GM03348 (cell line): ENCODE data around the gene ARHGAP42.

Experiments used
- DNase-seq: peaks from one replicate; pipeline ENCODE4 v3.0.0; 2012; ENCODE audit warnings: low spot score

The ARHGAP42 gene

DNA sequence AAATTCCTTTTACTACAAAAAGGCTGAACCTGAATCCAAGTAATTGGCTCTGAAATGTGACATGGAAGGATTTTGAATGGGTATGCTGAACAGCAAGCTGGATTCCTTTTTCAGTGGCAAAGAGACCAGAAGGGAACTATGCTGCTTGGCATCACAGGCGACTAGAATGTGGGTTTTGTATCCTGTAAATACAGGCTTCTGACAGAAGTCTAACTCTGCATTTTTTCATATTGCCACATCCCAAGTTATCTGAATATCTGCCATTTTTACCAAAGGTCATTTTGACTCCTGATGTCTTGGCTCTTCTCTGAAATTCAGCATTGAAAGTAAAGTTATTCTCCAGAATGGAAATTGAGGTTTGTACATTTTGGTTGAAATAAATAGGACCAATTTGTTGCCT, 145.7 kb downstream of the ARHGAP42 start:
- no peak for DNase-seq

DNA sequence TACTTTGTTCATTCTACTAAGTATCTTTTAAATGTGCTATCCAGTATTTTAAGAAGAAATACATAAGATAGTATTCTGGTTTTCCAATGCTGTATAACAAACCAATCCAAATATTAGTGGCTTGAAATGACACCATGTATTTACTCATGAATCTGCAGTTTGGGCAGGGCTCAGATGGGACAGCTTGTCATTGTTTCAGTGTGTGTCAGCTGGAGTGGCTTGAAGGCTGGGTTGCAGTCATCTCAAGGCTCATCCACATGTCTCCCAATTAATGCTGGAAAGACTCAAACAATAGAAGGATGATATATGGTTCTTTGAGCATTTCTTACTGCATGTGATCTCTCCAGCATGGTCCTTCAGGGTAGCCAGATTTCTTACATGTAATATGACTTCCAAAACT, 146.2 kb downstream of the ARHGAP42 start:
- DNase-seq: no peak

DNA sequence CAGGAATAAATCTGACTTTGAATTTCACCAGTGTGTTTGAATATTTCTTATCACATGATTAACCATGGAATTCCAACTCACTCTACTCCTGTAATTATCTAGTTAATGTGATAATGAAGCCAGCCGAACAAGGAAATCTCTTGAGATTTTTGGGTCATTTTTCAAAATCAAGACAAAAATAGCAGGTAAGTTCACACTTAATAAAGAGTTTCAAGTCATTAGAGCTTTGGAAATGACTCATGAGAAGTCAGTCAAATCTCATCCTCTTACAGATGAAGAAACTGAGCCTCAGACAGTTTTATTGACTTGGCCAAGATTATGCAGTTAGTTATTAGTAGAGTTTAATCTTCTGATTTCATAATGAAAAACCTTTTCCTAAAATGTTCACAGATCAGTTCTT, 148.8 kb downstream of the ARHGAP42 start:
- no peak for DNase-seq

DNA sequence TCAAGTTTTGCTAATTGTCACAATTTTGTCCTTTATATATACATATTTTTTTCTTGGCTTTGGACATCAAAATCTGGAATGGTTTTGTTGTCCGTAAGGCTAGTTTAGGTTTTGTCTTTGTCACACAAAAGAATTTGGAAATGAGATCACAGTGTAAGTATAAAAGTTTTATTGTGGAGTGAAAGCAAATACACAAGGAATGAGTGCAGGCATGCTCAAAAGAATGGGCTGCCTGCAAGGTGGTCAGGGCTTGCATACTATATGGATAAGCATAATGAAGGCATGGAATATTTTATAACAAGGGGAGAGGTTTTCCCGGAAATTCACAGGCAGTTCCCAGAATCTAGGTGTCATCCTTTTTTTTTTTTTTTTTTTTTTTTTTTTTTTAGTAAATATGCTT, 150.2 kb downstream of the ARHGAP42 start:
- DNase-seq: no peak

DNA sequence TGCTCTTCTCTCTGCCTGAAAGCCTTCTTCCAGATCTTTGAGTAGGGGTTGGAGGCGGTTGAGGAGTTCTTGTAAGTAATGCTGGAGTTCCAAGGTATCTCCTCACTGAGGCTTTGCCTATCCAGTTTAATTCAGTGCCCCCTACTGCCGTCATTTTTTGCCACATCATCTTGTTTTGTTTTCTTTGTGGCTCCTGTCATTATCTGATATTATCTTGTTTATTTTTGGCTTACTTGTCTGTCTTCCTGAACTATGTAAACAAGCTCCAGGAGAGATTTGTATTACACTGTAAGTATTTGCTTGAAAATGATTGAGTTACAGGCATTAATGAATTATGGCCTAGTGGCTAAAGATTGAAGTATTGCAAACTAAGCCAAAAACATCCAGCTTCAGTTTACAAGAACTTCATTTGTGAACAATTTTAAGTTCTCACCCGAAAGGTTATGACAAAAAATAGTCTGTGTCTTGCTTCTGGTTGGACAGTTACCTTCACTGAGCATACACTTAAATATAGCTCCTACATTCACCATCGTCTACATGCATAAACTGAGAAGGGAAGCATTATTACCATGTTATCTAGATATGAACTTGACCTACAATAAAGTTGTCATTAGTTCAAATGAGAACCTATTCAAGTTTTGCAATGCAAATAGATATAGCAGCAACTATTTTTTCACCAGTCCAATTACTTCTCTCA, 154.8 kb downstream of the ARHGAP42 start:
- DNase-seq: no peak

DNA sequence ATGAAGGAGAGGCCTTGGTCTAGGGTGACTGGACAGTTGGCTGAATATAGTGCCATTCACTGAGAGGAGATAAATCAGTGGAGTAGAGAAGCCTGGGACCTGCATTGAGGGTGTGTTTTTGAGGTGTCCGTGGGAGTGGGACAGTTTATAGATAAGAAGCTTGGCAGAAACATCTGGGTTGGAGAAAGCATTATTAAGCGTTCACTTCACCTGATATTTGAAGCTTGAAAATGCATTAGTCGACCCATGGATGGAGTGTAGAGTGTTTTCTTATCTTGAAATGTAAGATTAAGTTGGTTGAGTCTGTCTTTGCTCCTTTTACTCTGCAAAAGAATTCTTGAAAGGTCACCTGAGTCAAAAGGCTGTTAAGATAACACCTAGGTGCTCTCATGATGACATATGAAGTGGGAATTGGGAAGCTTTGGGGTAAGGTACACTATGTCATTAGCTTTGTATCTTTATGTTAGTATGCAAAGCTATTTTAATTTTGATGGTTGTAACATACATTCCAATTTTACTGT, 160.7 kb downstream of the ARHGAP42 start:
- no peak for DNase-seq

DNA sequence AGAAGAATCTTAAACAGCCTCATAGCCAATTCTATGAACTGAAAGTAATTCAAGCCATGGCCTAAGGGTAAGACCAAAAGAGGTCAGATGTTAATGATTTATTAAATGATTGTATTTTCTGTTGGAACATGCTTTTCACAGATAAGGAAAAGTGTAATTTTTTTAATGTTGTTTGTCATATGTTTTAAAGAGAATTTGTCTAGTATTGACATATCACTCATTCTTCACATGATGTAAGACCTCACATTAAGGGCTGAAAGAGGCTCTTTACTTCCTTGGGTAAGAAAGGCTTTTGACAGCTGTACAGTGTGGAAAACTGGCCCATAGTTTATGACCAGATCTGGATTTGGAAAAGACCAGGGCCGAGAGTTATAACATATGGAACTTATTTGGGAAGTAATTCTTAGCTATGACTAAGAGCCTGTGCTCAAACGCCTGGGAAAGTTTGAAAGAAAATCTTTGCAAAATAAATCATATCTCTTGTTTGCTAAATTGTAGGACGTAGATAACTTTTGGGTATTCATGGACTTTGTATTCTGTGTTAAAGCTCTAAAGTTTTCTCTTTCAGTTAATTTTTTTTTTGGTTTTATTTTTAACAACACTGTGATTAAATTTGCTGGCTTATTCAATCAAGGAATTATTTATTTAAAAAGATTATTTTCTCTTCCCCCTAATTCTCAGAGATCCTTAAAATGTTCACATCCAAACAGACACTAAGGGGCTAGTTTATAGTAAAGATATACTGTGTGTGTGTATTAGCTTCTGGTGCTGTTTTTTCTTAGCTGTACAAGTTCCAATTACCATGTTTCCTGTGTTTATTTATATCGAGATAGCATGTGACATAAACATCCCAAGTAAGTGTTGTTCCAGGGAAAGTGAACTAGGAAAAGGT, 162.2 kb downstream of the ARHGAP42 start:
- DNase-seq: peak; percentile 71

DNA sequence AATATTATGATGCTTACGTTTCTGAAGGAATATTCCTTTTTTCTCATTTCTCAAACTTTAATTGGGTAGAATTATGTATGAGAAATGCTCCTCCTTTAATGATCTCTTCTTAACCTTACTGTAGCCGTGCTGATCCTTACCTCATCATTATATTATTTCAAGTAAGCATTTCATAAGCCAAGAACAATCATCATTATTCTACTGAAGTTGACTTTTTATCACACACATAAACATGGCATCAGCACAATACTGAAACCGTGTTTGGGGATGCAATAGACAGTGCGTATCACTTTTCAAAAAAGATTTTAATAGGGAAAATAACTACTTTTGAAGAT, 162.8 kb downstream of the ARHGAP42 start:
- DNase-seq: no peak

DNA sequence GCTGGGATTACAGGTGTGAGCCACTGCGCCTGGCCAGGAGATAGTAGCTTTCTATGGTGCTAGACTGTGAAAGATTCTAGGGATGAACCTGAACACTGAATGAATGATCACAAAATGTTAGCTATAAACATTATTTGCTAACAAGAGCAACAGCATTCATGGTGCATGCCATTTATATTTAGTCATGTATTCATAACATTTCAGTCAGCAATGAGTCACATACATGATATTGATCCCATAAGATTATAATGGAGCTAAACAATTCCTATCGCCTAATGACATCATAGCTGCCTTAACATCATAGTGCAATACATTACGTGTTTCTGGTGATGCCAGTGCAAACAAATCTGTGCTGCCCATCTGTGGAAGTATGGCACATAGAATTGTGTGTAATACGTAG, 164.1 kb downstream of the ARHGAP42 start:
- DNase-seq: no peak

DNA sequence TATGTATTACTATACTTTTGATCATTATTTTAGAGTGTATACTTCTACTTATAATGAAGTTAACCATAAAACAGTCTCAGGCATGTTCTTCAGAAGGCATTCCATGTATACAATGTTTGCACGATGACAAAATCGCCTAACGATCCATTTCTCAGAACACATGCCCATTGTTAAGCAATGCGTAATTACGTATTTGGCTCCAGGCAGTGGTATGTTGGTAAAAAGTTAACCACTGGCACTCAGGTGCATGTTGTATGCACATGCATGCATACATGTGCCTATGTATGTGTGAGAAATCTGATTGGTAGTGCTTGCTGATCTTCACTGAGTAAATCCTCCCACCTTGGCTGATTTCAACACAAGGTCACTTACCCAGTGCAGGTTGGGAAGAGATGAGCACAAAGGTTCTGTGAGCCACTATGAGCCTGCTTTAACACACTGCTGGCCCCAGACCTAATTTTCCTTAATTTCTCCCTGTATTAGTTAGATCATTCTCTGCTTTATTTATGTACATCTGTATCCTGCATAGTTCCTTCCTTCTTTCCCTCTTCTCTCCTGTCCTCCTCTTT, 164.6 kb downstream of the ARHGAP42 start:
- DNase-seq: no peak

DNA sequence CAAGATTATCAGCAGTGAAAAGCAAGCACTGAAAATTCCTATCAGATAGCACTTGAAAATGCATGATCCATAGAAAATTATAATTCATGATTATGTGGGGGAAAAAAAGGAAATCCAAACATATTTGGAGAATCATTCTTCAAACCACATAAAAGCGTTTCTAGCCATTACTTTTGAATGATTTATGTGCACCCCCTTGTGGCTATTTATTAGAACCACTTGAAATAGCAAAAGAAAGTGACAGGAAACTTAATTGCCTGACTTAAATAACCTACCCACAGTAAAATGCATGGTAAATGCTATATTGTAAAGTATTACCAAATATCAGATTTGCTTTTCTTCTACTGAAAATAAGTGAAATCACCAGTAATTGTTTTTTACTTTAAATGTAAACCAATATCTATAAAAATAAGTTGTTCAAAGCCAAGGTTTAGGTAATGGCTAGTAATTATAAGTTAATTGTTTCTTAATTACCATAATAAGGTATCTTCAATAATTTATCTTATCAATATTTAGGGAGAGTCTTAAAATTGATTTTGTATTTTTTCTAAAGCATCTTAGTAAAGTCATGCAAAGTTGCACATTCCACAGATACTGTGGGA, 168.5 kb downstream of the ARHGAP42 start:
- peak; percentile 24 for DNase-seq

DNA sequence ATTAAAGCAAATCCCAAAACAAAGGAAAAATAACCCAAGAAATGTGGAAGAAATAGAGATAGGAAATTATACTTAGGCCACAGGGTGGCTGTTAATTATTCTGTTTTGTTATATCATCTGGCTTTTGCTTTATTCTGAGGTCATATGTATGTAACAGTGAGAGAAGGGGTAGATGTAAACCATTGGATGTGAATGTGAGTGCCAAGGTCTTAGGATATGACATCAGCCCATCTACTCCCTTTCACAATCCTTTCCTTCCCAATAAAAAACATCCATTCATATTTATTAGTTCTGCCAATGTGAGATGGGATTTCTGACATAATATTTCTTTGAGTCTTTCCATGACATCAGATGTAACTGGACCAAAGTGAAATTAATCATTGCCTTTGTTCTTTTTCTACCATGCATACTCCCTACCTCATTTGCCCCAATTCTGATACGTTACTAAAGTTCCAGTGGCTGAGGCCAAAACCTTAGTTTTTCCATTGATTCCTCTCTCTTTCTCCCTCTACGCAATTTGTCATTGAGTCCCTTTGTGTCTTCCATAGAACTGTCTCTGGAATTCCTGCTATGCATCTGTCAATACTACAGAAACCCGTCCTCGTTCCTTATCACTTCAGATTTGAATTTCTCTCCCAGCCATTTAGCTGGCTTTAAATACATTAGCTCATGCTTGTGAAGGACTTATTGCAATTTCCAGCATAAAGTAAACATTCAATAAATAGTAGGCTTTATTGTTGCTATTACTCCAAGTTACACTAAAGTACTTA, 170.3 kb downstream of the ARHGAP42 start:
- DNase-seq: no peak

DNA sequence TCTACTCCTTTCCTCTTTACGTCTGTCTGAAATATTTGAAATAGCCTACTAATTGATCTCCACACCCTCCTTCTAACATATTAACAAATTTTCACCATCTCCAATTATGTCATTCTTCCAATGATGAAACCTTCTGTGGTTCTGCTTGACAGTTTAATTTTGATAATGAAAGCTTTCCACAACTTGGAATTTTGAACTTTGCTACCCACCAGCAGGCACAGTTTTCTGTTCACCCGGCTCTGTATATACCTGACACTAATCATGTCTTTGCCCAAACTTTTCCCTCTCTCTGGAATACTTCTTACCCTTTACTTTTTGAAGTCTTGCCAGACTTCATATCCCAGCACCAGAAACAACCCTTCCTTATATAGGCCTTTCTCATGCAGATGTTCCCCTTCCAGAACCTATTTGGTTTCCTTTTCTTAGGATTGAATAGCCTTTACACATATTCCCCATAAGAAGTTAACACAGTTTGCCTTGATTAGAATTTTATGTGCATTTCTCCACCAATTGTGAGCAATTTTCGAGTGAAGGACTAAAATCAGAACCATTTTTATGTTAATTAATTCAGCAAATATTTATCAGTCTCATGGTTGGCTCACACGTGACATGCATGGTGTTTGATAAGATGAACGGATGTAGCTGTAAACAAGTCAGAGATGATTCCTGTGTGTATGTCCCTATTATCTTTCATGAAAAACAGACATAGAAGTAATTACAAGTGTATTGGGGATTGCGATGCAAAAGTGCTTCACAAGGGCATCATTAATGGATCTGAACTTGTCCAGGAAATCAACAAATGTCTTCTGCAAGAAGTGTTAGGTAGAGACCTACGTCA, 173.4 kb downstream of the ARHGAP42 start:
- DNase-seq: no peak

DNA sequence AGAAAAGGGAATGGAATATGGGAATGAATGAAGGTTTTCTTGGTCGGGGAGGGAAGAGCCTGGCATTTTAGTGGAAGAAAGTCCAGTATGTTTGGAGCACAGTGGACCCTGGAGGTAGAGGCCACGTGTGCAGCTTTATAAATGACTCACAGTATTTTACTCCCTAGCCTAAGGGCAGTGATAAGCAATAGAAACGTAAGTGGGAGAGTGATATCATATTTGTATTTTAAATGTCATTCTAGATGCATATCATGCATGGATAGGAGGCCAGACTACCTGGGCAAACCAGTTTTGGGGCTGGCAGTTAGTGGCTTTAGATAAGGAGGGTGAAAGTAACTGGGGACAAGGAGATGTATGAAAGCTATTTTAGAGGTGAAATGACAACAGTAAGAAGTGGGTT, 174.1 kb downstream of the ARHGAP42 start:
- DNase-seq: no peak

DNA sequence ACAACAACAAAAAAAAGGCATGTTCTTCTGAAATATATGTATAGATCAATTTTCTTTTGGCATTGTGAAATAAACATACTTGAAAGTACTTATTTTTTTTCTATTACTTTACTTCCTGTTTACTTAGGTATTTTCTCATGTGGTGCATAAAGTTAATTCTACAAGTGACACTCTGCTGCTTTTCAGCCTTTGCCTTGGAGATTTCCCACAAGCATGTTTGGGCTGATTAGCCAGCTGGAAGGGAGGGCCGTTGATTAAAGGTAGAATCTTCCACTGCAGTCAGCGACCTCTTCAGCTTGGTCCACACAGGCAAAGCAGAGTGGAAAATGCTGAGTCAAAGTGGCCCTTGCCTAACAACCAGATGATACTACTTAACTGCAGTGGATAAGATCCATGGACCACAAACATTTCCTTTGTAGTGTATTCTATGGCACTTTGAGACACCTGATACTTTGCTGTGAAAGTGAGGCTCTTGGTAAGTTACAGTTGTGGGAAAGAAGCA, 176.0 kb downstream of the ARHGAP42 start:
- peak; percentile 69 for DNase-seq

DNA sequence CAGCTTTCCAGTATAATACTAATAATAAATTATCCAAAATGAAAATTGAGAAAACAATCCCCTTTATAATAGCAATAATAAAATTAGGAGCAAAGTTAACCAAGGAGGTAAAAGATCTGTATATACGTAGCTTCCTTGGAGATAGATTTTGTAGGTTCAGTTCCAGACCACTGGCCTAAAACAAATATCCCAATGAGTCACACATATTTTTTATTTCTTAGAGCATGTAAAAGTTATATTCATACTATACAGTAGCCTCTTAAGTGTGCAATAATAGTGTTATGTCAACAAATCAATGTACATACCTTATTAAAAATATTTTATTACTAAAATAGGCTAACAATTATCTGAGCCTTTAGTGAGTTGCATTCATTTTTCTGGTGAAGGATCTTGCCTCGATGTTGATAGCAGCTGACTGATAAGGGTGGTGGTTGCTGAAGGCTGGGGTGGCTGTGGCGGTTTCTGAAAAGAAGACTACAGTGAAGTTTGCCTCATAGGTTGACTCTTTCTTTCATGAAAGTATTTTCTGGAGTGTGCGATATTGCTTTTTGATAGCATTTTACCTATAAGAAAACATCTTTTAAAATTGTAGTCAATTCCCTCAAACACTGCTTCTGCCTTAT, 178.5 kb downstream of the ARHGAP42 start:
- DNase-seq: no peak

DNA sequence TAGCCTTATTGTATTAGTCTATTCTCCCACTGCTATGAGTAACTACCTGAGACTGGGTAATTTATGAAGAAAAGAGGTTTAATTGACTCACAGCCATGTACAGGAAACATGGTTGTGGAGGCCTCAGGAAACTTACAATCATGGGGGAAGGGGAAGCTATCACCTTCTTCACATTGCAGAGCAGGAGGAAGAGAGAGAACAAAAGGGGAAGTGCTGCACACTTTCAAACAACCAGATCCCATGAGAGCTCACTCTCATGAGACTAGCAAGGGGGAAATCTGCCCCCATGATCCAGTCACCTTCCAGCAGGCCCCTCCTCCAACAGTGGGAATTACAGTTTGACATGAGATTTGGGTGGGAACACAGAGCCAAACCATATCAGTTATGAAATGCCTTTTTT, 179.4 kb downstream of the ARHGAP42 start:
- DNase-seq: no peak

DNA sequence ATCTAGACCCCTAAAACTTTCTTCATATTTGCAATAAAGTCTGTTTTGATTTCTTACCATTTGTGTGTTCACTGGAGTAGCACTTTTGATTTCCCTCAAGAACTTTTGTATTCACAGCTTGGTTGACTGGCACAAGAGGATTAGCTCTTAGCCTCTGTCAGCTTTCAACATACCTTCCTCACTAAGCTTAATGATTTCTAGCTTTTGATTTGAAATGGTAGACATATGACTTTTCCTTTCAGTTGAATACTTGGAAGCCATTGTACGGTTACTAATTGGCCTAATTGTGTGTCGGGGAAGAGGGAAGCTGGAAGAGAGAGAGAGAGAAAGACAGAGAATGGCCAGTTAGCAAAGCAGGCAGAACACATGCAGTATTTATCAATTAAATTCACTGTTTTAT, 180.5 kb downstream of the ARHGAP42 start:
- no peak for DNase-seq

DNA sequence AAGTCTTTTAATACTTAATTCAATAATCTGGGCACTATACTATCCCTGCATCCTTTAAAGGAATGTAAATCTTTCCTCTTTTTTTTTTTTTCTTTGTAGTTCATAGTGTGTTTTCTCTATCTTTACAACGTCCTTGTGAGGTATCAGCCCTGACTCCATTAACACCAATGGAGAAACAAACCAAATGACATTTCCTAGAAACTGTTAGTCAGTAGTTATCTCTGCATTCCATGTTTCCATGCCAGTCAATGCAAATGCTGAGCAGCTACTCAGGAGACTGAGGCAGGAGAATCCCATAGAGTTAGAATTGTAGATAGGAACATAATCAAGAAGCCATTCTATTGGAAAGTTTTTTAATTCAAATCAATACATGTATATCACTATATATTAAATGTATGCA, 182.2 kb downstream of the ARHGAP42 start:
- DNase-seq: no peak

DNA sequence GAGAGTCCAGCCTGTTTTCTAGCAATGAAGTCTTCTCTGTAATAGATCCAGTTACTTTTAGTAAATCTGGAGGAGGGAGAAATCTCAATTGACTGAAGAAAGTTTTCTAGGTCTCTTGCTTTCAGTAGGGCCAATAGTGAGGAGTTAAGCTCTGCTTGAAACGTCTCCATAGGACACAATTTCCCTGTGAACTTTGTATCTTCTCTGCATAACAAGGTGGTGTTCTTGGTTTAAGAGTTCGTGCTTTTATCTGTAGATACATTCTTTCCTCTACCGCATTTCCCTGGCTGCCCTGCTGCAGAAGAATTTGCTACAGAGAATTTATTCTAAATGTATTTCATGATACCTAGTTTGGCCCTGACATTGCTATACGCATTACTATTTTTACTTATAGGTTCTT, 183.1 kb downstream of the ARHGAP42 start:
- DNase-seq: no peak
